DMS79 treated with DMSO at 0.1 percent for 48 hours (cell line): ENCODE results near the gene PADI4.
A peak's percentile ranks its signal among the peaks of the same experiment; 100 is the strongest.

Experiments
- DNase-seq: peaks from one replicate; lab custom pipeline; 2025; lab: John Stamatoyannopoulos, UW

Gene PADI4, protein sequence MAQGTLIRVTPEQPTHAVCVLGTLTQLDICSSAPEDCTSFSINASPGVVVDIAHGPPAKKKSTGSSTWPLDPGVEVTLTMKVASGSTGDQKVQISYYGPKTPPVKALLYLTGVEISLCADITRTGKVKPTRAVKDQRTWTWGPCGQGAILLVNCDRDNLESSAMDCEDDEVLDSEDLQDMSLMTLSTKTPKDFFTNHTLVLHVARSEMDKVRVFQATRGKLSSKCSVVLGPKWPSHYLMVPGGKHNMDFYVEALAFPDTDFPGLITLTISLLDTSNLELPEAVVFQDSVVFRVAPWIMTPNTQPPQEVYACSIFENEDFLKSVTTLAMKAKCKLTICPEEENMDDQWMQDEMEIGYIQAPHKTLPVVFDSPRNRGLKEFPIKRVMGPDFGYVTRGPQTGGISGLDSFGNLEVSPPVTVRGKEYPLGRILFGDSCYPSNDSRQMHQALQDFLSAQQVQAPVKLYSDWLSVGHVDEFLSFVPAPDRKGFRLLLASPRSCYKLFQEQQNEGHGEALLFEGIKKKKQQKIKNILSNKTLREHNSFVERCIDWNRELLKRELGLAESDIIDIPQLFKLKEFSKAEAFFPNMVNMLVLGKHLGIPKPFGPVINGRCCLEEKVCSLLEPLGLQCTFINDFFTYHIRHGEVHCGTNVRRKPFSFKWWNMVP

DNA sequence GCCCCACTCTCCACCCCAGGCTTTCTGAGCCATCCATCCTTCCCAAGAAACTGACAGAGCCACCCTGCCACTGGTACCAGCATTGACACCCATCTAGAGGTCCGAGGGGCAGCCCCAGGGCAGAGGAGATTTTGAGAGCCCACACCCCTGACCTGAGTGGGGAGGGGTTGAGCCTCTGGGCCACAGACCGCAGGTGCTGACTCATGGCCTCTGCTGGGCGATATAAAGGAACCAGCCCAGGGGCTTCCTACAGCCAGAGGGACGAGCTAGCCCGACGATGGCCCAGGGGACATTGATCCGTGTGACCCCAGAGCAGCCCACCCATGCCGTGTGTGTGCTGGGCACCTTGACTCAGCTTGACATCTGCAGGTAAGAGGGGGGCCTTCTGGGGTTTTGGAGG lies at the start of gene PADI4:
PADI4 (plus strand) TSS at position 252 of the 400 bp plus-strand sequence; CDS start at position 278, 26 bp downstream.
- no peak for DNase-seq

DNA sequence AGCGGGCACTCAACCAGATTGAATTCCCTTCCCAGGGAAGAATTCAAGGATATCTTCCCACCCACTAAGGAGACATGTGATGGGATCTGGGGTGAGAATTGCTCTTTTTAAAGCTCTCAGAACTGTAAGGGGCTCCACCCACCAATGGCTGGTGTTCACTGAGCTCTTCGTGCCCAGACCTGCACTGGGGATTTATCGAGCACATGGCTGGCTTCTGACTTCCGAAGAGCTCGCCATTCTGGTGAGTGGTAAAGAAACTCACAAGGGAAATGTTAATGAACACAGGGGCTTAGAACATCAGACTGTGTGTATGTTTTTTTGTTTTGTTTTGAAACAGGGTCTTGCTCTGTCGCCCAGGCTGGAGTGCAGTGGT lies 49.3 kb upstream of the PADI4 start:
- DNase-seq: no peak

DNA sequence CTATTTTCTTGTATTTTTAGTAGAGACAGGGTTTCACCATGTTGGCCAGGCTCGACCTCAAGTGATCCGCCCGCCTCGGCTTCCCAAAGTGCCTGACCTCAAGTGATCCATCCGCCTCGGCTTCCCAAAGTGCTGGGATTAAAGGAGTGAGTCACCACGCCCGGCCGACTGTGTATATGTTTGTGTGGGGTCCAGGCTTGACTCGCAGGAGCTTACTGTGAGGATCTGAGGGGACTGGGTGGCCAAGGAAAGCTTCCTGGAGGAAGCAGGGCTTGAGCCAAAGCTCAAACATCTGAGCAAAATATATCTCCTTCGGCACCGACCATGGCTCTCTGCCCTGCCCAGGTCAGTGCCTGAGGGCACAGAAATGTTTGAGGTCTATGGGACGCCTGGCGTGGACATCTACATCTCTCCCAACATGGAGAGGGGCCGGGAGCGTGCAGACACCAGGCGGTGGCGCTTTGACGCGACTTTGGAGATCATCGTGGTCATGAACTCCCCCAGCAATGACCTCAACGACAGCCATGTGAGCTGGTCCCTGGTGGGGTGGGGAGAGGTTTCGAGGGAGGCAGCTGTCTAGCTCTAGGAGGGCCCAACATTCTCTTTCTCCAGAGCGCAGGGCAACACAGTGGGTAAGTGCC lies 48.6 kb upstream of the PADI4 start:
- DNase-seq: no peak

DNA sequence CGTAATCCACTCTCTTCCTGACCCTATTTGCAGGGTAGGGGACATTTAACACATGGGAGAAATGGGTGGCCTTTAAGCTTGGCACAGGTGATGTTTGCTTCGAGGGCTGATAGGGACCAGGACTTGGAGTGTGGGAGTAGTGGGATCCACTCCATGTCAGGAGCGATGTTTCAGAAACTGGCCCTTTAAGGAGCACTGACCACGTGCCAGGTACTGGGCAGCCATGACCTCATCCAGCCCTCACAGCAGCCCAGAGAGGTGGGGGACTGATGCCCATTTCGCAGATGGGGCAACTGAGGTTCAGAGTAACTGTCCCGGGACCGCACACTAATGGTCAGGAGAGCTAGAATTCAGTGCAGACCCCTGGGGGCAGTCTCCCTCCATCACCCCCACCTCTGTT lies 47.7 kb upstream of the PADI4 start:
- no peak for DNase-seq

DNA sequence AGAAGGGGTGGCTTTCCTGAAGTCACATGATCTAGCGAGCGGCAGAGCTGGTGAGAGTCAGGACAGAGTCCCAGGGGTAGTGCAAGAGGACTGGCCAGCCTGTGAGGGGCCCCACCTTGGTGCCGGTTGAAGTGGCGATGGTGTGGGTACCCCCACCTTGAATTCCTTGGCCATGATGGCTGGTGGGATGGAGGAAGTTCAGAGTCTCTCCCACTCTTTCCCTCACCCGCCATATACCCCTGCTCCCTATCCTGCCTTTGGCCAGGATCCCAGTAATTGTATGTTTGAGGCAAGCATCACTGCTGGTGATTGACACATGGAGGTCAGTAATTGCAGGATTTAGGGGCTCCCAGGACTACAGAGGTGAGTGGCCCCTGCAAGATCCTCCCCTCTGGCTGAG lies 47.3 kb upstream of the PADI4 start:
- DNase-seq: no peak

DNA sequence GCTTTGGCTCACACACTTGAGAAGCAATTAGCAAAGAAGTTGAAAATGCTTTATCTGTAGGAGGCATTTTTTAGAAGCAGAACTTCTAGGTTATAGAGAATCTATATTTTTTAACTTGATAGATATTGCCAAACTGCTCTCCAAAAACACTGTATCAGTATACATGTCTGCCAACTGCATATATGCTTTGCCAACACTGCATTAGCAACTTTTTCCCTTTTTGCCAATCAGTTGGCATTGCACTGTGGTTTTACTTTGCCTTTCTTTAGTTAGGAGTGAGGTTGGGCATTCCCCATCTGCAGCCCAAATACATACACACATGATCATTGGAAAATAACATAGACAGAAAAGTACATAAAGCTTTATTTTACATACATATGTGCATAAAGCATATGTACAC lies 44.1 kb upstream of the PADI4 start:
- DNase-seq: no peak

DNA sequence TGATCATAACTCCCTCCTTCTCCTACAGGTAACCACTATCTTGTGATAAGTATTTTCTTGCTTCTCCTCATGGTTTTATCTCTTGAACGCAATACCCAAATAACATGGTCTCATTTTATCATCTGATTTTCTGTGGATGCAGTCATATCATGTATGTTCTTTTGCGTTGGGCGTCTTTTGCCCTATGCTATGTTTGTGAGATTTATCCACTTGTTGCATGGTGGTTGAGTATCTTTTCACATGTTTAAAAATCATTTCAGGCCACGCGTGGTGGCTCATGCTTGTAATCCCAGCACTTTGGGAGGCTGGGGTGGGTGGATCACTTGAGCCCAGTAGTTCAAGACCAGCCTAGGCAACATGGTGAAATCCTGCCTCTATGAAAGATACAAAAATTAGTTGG lies 43.5 kb upstream of the PADI4 start:
- no peak for DNase-seq

DNA sequence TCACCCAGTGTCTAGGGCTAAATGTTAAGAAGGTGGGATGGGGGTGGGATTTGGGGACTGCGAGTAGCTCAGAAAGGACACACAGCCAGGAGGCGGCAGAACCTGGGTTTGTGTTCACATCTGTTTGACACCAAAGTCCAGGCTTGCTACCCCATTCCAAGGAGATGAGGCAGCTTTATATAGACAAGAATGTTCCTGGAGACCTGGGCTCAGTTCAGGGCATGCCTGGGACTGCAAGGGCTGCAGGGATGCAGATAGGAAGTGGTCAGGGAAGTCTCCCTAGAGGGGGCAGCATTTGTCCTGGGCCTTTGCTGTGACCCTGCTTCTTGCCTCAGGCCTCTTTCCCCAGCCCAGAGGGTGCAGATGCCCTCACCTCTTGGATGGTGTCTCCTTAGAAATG lies 42.8 kb upstream of the PADI4 start:
- no peak for DNase-seq

DNA sequence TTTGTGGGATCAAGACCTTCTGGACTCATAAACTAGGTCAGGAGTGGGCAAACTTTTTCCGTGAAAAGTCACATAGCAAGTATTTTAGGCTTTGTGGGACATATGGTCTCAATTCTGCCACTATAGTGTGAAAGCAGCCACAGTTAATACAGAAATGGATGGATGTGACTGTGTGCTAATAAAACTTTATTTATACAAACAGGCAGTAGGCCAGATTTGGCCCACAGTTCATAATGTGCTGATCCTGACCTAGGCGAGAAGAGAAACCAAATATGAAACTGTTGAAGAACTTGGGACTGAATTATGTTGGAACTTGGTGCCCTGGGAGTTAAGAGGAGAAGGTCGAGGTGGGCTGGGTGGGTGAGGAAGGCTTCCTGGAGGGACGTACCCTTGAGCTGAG lies 42.0 kb upstream of the PADI4 start:
- no peak for DNase-seq

DNA sequence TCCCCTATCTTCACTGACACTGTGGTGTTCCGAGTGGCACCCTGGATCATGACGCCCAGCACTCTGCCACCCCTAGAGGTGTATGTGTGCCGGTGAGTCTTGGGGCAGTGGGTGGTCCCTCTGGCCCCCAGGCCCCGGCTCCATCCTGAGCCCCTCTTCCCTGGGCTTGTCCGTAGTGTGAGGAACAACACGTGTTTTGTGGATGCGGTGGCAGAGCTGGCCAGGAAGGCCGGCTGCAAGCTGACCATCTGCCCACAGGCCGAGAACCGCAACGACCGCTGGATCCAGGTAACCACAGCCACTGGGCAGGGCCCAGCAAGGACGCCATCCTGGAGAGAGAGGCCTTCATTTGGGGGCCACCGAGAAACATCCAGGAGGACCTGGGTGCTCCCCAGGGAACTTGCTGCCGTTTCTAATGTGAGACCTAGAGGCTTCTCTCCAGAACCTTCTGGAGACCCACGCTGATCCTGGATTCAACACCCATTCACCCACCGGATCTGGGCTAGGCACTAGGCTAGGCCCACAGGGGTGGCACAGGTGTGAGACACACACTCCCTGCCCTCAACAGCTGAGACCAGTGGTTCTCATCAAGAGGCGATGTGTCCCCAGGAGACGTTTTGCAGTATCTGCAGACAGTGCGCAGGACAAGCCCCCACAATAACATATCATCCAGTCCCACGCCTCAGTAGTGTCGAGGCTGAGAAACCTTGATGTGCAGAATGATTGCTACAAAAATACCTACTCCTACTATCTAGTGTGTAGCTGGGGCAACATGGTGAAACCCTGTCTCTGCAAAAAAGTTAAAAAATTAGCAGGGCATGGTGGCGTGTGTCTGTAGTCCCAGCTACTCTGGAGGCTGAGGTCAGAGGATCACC lies 36.9 kb upstream of the PADI4 start:
- no peak for DNase-seq

DNA sequence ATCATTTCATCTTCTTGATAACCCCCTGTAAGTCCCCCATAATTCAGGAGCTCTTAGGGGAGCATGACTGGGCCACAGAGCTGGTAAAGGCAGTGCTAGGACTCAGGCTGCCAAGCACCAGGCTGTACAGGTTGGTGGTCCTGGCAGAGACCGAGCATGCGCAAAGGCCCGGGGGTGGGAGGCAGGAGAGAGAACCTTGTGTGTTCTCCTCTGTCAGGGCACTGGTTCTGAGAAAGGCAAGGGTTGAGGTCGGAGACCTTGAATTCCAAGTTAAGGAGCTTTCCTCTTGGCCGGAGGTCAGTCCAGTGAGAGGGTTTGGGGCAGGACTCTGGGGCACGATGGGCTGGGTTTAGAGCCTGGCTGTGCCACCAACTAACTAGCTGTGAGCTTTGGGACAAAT lies 35.9 kb upstream of the PADI4 start:
- no peak for DNase-seq

DNA sequence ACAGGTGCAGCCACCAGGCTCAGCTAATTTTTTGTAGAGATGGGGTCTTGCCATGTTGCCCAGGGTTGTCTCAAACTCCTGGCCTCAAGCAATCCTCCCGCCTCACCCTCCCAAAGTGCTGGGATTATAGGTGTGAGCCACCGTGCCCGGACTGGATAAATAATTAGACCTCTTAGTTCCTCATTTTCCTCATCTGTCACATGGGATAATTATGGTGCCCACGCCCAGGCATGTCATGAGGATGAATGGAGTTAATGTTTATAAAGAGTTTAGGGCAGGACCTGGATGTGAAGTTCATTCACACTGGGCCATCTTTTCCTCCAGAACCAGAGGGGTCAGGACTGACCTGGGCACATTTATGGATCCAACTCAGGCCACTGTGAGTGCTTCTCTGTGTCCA lies 35.4 kb upstream of the PADI4 start:
- DNase-seq: no peak

DNA sequence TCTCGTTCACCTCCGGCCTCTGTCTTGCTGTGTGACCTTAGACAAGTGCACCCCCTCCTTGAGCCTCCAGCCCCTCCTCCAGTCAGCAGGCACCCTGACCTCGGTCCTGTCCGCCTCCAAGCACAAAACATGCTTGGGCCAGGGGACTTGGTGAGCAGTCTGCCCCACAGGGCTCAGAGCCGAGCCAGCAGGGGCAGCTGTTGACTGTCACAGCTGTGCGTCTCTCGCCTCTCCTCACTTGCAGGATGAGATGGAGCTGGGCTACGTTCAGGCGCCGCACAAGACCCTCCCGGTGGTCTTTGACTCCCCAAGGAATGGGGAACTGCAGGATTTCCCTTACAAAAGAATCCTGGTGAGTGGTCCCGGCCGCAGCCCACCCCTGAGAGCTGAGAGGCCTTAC lies 34.9 kb upstream of the PADI4 start:
- DNase-seq: no peak

DNA sequence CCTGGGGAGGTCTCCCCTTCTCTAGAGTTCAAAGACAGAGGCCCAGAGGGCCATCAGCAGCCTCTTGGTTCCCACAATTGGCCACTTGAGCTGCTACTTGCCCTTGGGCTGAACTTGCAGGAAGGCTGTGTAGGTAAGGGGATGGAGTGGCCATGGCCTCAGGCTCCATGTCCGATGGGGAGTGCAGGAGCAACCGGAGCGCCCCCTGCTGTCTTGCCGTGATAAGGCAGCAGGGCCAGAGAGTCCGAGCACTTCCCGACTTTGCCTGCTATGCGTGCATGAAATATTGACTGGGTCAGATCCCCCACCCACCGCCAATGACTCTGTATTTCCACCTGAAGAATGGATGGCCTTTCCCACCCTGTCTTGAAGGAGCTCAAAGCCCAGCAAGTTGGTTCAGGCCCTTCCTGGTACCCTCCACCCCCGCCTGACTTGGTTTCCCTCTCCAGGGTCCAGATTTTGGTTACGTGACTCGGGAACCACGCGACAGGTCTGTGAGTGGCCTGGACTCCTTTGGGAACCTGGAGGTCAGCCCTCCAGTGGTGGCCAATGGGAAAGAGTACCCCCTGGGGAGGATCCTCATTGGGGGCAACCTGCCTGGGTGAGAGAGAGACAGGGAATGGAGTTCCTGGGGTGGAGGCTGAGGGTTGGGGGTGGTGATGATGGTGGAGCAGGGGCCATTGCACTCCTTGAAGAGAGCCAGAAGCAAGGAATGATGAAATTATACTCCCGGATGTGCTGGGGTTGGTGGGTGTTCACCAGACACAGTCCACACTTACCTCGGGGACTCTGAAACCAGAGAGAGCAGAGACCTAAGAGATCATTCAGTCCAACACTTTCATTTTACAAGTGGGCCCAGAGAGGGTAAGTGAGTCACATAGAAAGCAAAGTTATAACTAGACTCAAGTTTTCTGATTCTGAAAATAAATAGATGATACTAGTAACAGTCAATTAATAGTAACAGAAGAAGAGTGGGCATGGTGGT lies 33.5 kb upstream of the PADI4 start:
- DNase-seq: peak; percentile 39

DNA sequence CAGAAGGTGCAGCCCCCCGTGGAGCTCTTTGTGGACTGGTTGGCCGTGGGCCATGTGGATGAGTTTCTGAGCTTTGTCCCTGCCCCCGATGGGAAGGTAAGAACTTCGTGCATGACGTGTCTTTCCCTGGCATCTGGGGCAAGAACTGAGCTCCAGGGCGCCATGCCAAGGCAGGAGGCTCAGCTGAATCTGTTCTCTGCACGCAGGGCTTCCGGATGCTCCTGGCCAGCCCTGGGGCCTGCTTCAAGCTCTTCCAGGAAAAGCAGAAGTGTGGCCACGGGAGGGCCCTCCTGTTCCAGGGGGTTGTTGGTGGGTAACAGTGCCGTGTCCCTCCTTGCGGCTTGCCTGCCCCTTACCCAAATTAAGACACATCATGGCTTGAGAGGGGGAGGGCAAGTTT lies 31.4 kb upstream of the PADI4 start:
- no peak for DNase-seq

DNA sequence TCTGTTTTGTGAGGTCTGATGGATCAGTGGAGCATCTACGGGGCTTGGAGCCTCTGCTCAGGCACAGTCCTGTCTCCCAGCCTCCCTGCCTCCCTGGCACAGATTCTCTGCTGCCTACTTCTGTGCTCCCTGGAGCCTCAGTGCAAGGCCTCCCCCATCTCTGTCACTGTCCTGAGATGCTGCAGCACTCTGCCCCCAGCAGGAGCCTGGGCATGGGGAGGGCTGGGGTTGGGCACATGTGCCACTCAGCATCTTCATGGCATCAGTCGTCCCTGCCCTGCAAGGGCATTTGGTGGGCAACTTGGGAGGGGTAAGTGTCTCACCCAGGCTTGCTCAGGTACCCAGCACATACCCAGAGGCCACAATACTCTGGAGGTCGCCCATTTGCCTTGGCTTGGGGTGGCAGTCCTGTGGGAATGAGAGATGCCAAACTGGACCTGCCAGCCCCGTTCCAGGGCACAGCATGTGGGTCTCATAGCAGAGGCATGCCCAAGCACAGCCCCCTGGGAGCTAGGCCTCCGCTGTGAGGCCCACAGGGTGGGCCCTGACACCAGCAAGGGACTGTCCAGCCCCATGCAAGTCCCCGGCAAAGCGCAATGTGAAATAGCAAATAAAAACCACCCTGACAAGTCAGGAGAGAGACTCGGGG lies 30.4 kb upstream of the PADI4 start:
- no peak for DNase-seq

DNA sequence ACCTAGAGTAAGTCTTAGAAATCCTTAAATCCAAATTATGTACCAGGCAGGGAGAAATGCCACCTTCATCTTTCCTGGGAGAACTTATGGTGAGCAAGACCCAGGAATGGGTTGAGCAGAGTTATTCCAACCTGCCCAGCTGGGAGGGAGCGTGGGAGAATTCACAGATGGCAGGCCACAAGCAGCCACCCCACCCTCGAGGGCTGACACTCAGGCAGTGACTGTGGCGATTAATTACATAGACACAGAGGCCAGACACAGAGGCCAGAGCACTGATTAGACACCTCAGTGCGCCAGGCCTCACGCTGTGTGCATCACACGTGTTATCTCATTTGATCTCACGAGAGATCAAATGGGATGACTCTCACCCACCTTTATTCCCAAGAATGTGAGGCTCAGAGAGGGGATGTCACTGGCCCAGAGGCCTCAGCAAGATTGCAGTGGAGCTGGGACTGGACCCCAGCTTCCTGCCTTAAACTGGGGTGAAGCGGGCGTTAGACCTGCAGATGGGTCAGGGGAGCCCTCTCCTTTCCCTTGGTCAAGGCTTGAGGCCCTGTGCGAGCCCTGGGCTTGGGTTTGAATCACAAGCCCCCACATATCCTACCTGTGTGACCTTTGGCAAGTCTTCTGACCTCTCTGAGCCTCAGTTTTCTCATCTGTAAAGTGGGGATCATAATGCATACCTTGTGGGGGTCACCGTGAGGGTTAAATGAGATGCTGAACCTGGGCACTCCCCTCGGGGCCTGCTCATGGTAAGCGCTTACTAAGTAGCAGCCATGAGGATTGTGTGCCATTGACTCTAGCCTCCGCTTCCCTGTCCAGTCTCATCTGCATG lies 28.8 kb upstream of the PADI4 start:
- no peak for DNase-seq

DNA sequence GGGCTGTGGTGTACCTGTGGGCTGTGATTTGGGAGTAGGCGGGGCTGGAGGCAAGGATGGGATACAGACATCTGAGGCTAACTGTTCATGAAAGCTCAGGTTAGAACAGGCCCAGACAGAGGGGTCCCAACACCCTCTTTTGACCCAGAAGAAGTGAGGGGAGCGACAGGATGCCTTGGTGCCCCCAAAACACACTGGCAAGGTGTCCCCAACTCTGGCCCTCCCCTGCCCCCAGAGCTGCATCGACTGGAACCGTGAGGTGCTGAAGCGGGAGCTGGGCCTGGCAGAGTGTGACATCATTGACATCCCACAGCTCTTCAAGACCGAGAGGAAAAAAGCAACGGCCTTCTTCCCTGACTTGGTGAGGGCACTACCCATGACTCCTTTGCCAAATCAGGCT lies 27.6 kb upstream of the PADI4 start:
- no peak for DNase-seq

DNA sequence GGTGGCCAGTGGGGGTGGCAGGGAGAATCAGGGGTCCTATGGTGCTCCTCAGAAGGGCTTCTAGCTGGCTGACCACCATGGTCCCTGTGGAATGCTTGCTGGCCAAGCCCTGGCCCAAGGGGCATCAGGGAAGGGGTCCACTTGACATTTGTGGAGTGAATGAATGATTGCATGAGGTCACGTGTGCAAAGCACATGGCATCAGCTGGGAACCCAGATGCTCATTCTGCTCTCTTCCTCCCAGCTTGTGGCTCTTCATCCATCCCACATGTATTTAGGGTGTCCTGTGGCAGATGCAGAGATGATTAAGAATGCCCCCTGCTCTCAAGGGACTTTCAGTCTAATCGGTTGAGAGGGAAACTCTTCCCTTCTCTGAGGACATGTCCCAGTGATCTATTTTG lies 27.1 kb upstream of the PADI4 start:
- DNase-seq: no peak

DNA sequence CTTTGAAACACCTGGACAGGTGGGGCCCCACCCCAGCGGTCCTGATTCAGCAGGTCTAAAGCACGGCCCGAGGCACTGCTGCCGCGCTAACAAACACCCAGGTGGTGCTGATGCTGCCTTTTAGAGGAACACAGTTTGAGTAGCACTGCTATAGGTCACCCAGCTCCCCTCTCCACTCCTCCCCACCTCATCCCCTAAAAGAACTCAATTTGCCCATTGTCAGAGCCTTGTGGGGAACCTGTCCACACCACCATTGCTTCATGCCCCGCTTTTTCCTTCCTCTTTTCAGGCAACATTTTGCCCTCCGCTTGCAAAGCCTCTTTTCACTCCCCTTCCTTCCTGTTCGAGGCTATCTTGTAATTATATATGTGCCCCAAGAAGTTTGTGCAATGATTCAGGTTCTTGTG lies 26.2 kb upstream of the PADI4 start:
- no peak for DNase-seq
